NT2/D1 (cell line): ENCODE data around the gene PLCH2.

Source experiments
- SUZ12 ChIP-seq: IDR thresholded peaks from 2 replicates; pipeline ENCODE4 v1.6.1; 2011; ENCODE audit not compliant: insufficient read length, insufficient read depth; ENCODE audit errors: extremely low read depth
- ZNF274 ChIP-seq: IDR thresholded peaks from 2 replicates; pipeline ENCODE4 v1.6.1; 2011; ENCODE audit warnings: mild to moderate bottlenecking, low read depth, low read length

- no peak for TF ChIP-seq SUZ12
- TF ChIP-seq ZNF274 = no peak
Observed at GRCh38 chr1:2472109-2472508, 4.0 kb upstream of the PLCH2 start.
